Ascending aorta (tissue), 2 donors: Measurements from ENCODE around the gene RNF166. TPM values are rescaled to one million over a fixed set of nuclear protein-coding genes. Genes with fewer than 3 reads are reported as not detected.

ENCODE experiments used
- DNase-seq, 2 donors: peaks; one replicate each; pipeline ENCODE4 v3.0.0-alpha.2; 2019; ENCODE audit warnings: low spot score in 2 of 2
- H3K27ac ChIP-seq, 2 donors: fragments of 200-600 bp; sonication (generic); one replicate each; pipeline ENCODE4 v1.5.1; 2016 to 2017; ENCODE audit warnings: mild to moderate bottlenecking in 1 of 2
- H3K27me3 ChIP-seq: fragments of 200-600 bp; sonication (generic); one replicate; pipeline ENCODE4 v1.5.1; 2017
- H3K36me3 ChIP-seq, 2 donors: fragments of 200-600 bp; sonication (generic); one replicate each; pipeline ENCODE4 v1.5.1; 2016
- H3K4me1 ChIP-seq, 2 donors: fragments of 200-600 bp; sonication (generic); one replicate each; pipeline ENCODE4 v1.5.1; 2016 to 2017; ENCODE audit warnings: mild to moderate bottlenecking in 1 of 2
- H3K4me3 ChIP-seq, 2 donors: fragments of 200-600 bp; sonication (generic); one replicate each; pipeline ENCODE4 v1.5.1; 2016 to 2017; ENCODE audit warnings: mild to moderate bottlenecking in 1 of 2
- H3K9me3 ChIP-seq, 2 donors: fragments of 200-600 bp; sonication (generic); one replicate each; pipeline ENCODE4 v1.5.1; 2016
- intact Hi-C: fragments of 100-400 bp; cut with DNase I; formaldehyde crosslinking; loops from one replicate; pipeline ENCODE4 v1.15.1; 2023
- total RNA-seq: library from RNA; depleted of rRNA; stranded (reverse); fragments of >200 nt; gene quantifications from one replicate; pipeline ENCODE4 v1.1.0, GENCODE V29; 2016
- TF ChIP-seq, protein P1 (sequence below), 3 experiments: fragments of 200-600 bp in 2 of 3; fragments of 450-650 bp in 1 of 3; sonication (generic) in 2 of 3; IDR thresholded peaks; one replicate each; pipeline ENCODE4 v1.5.1; 2016 to 2019; ENCODE audit warnings: antibody characterized with exemption in 3 of 3, mild to moderate bottlenecking in 1 of 3, moderate library complexity in 1 of 3

The RNF166 gene
- total RNA-seq, 1 donor from 2014 or later, result 44.3 TPM

- Histone ChIP-seq H3K27ac (no peak overlapping the region), H3K9me3 (no peaks in the 10 kb centered on the region), H3K27me3 (no peaks in the 10 kb centered on the region), H3K4me1 (peaks cover 0 to 7% of the 10 kb centered on the region in 2 donors), H3K36me3 (peaks cover 10 to 38% of the 10 kb centered on the region in 2 donors), H3K4me3 (no peak overlapping the region)
- intact Hi-C loops, result no loop called here
- DNase-seq, result no peak
- TF ChIP-seq, protein P1, sequence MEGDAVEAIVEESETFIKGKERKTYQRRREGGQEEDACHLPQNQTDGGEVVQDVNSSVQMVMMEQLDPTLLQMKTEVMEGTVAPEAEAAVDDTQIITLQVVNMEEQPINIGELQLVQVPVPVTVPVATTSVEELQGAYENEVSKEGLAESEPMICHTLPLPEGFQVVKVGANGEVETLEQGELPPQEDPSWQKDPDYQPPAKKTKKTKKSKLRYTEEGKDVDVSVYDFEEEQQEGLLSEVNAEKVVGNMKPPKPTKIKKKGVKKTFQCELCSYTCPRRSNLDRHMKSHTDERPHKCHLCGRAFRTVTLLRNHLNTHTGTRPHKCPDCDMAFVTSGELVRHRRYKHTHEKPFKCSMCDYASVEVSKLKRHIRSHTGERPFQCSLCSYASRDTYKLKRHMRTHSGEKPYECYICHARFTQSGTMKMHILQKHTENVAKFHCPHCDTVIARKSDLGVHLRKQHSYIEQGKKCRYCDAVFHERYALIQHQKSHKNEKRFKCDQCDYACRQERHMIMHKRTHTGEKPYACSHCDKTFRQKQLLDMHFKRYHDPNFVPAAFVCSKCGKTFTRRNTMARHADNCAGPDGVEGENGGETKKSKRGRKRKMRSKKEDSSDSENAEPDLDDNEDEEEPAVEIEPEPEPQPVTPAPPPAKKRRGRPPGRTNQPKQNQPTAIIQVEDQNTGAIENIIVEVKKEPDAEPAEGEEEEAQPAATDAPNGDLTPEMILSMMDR (IDR thresholded peaks at IDR 0.05), result no peak
Observed at GRCh38 chr16:88658714-88659113, 47.5 kb downstream of the RNF166 start.

- intact Hi-C loops, result no loop called here
- Histone ChIP-seq H3K9me3 (no peaks in the 10 kb centered on the region), H3K36me3 (peaks cover 10 to 40% of the 10 kb centered on the region in 2 donors), H3K27me3 (no peaks in the 10 kb centered on the region), H3K27ac (no peak overlapping the region), H3K4me3 (no peak overlapping the region), H3K4me1 (peaks cover 0 to 6% of the 10 kb centered on the region in 2 donors)
- TF ChIP-seq, protein P1 (IDR thresholded peaks at IDR 0.05), result no peak
- no peak for DNase-seq
Observed at GRCh38 chr16:88657371-88657770, 48.8 kb downstream of the RNF166 start.

GRCh38 chr16:88656291-88656980 is 49.8 kb downstream of the RNF166 start:
- H3K4me1 ChIP-seq, result peaks cover 0 to 2% of the 10 kb centered on the region in 2 donors
- peaks cover 10 to 40% of the 10 kb centered on the region in 2 donors for H3K36me3 ChIP-seq
- no peaks in the 10 kb centered on the region for H3K9me3 ChIP-seq
- TF ChIP-seq, protein P1 (IDR thresholded peaks at IDR 0.05), result no peak
- intact Hi-C loops, result no loop called here
- H3K27ac ChIP-seq, result no peak overlapping the region
- no peaks in the 10 kb centered on the region for H3K27me3 ChIP-seq
- no peak for DNase-seq
- H3K4me3 ChIP-seq, result no peak overlapping the region

GRCh38 chr16:88655733-88656281 is 50.4 kb downstream of the RNF166 start:
- Histone ChIP-seq H3K9me3 (no peaks in the 10 kb centered on the region), H3K27ac (no peak overlapping the region), H3K4me1 (peaks cover 0 to 8% of the 10 kb centered on the region in 2 donors), H3K4me3 (no peak overlapping the region), H3K36me3 (peaks cover 10 to 40% of the 10 kb centered on the region in 2 donors), H3K27me3 (no peaks in the 10 kb centered on the region)
- intact Hi-C loops, result no loop called here
- TF ChIP-seq, protein P1 (IDR thresholded peaks at IDR 0.05), result no peak
- DNase-seq, result no peak

DNA sequence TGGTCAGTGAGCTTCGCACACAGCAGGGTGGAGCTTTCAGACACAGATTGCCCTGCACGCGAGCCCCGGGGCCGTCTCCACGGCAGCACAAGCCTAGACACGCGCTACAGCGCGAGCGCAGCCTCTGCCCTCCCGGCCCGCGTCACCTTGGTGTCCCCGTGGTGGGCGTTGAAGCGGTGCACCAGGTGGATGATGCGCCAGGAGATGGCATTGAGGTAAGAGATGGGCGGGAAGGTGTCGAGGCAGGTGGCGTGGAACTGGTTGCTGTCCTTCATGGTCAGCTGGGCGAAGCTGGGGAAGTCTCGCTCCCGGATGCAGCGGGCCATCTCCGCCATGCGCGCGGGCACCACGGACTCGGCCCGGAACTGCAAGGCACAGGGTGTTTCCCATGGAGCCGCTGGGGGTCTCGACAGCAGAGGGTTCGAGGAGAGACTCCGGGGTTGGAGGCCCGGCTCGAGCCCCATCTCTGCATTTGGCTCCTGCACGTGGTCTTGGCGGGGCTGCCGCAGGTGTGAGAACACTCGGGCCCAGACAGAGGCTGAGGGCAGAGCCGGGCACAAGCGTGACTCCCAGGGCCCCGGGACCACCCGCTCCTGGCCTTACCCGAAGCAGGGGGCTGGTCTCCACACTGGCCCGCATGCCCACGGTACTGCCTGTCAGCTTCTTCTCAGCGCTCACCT is 51.0 kb downstream of the RNF166 start:
- TF ChIP-seq, protein P1 (IDR thresholded peaks at IDR 0.05), result no peak
- intact Hi-C loops, result no loop called here
- H3K36me3 ChIP-seq, result peaks cover 10 to 40% of the 10 kb centered on the region in 2 donors
- no peak for DNase-seq
- peaks cover 0 to 8% of the 10 kb centered on the region in 2 donors for H3K4me1 ChIP-seq
- H3K9me3 ChIP-seq, result no peaks in the 10 kb centered on the region
- no peak overlapping the region for H3K27ac ChIP-seq
- no peak overlapping the region for H3K4me3 ChIP-seq
- no peaks in the 10 kb centered on the region for H3K27me3 ChIP-seq
